WTC11 (cell line): ENCODE results near the gene ORC3. TPM values are rescaled to one million over a fixed set of nuclear protein-coding genes. Genes with fewer than 3 reads are reported as not detected.

Experiments
- ATAC-seq: fragments of 200-7000 bp; cut with Tn5 transposase; 2 replicates; pipeline ENCODE4 v1.10.0; 2021; ENCODE audit warnings: mild to moderate bottlenecking, moderate library complexity
- CTCF ChIA-PET: fragments of 300-600 bp; sonication (Branson Sonifier 250); formaldehyde crosslinking; loops from one replicate; lab custom pipeline; 2021; ENCODE audit warnings: antibody characterized with exemption; lab: Charles Lee
- POLR2A ChIA-PET: fragments of 350-600 bp; sonication (Branson Sonifier 250); formaldehyde crosslinking; loops from one replicate; lab custom pipeline; 2021; ENCODE audit warnings: antibody characterized with exemption; lab: Charles Lee
- DNase-seq: peaks from one replicate; pipeline ENCODE4 v3.0.0; 2021; ENCODE audit warnings: low spot score
- H3K27ac Mint-ChIP-seq: 2 replicates; pipeline ENCODE4 v1.8.0; 2021; ENCODE audit warnings: mixed read lengths
- H3K27me3 Mint-ChIP-seq: 2 replicates; pipeline ENCODE4 v1.8.0; 2021; ENCODE audit warnings: low read depth, mild to moderate bottlenecking, moderate library complexity, mixed read lengths
- H3K36me3 Mint-ChIP-seq: 2 replicates; pipeline ENCODE4 v1.8.0; 2021; ENCODE audit warnings: mixed read lengths
- H3K4me1 Mint-ChIP-seq: 2 replicates; pipeline ENCODE4 v1.8.0; 2022; ENCODE audit warnings: mixed read lengths
- H3K4me3 Mint-ChIP-seq: 2 replicates; pipeline ENCODE4 v1.8.0; 2021; ENCODE audit warnings: mild to moderate bottlenecking, moderate library complexity, mixed read lengths
- H3K9me3 Mint-ChIP-seq: 2 replicates; pipeline ENCODE4 v1.8.0; 2021; ENCODE audit warnings: mixed read lengths
- CREB1 ChIP-seq: sonication (generic); formaldehyde crosslinking; IDR thresholded peaks from 2 replicates; pipeline ENCODE4 v1.8.0; 2023; ENCODE audit warnings: mild to moderate bottlenecking, missing genetic modification reagents
- E2F4 ChIP-seq: sonication (generic); formaldehyde crosslinking; IDR thresholded peaks from 2 replicates; pipeline ENCODE4 v1.8.1; 2022; ENCODE audit warnings: low read depth, mild to moderate bottlenecking, moderate library complexity, missing genetic modification reagents, borderline replicate concordance
- ESRRA ChIP-seq: sonication (generic); formaldehyde crosslinking; IDR thresholded peaks from 2 replicates; pipeline ENCODE4 v1.8.1; 2022; ENCODE audit warnings: mild to moderate bottlenecking, missing genetic modification reagents, borderline replicate concordance
- ETV6 ChIP-seq: sonication (generic); formaldehyde crosslinking; IDR thresholded peaks from 2 replicates; pipeline ENCODE4 v1.8.1; 2022; ENCODE audit warnings: mild to moderate bottlenecking, missing genetic modification reagents
- FOXJ3 ChIP-seq: sonication (generic); formaldehyde crosslinking; IDR thresholded peaks from 2 replicates; pipeline ENCODE4 v1.9.0; 2021; ENCODE audit warnings: missing genetic modification reagents, mild to moderate bottlenecking, borderline replicate concordance
- GTF2I ChIP-seq: fragments of 250-450 bp; sonication (Bioruptor Pico); conservative IDR thresholded peaks from 2 replicates; pipeline ENCODE4 v1.4.0; 2021; ENCODE audit warnings: mild to moderate bottlenecking
- JAZF1 ChIP-seq: fragments of 250-450 bp; sonication (Bioruptor Pico); IDR thresholded peaks from 2 replicates; pipeline ENCODE4 v1.9.0; 2021; ENCODE audit warnings: moderate library complexity, mild to moderate bottlenecking, inconsistent platforms
- NR3C1 ChIP-seq: sonication (generic); formaldehyde crosslinking; conservative IDR thresholded peaks from 2 replicates; pipeline ENCODE4 v1.8.1; 2023; ENCODE audit warnings: low read depth, mild to moderate bottlenecking, missing genetic modification reagents
- SOX15 ChIP-seq: fragments of 250-450 bp; sonication (Bioruptor Pico); IDR thresholded peaks from 2 replicates; pipeline ENCODE4 v1.9.0; 2021; ENCODE audit warnings: mild to moderate bottlenecking
- TCF7 ChIP-seq: sonication (generic); formaldehyde crosslinking; IDR thresholded peaks from 2 replicates; pipeline ENCODE4 v1.8.0; 2022; ENCODE audit warnings: mild to moderate bottlenecking, low read depth, missing genetic modification reagents, moderate library complexity
- TEAD1 ChIP-seq: sonication (generic); formaldehyde crosslinking; IDR thresholded peaks from 2 replicates; pipeline ENCODE4 v1.8.0; 2022; ENCODE audit warnings: mild to moderate bottlenecking, missing genetic modification reagents
- ZNF121 ChIP-seq: sonication (generic); formaldehyde crosslinking; IDR thresholded peaks from 2 replicates; pipeline ENCODE4 v1.8.0; 2023; ENCODE audit warnings: missing genetic modification reagents
- ZNF396 ChIP-seq: fragments of 250-450 bp; sonication (Bioruptor Pico); IDR thresholded peaks from 2 replicates; pipeline ENCODE4 v1.8.0; 2021; ENCODE audit warnings: mild to moderate bottlenecking, moderate library complexity, borderline replicate concordance
- ZNF423 ChIP-seq: fragments of 250-450 bp; sonication (Bioruptor Pico); IDR thresholded peaks from 2 replicates; pipeline ENCODE4 v2.1.2; 2022; ENCODE audit warnings: mild to moderate bottlenecking, moderate library complexity
- total RNA-seq: library from RNA; stranded (reverse); gene quantifications from 3 replicates; pipeline ENCODE4 v1.2.3, GENCODE V29; 2021
- TF ChIP-seq, protein P1 (sequence below): sonication (generic); formaldehyde crosslinking; IDR thresholded peaks from 2 replicates; pipeline ENCODE4 v1.8.1; 2023; ENCODE audit warnings: mild to moderate bottlenecking, missing genetic modification reagents, borderline replicate concordance
- TF ChIP-seq, protein P2 (sequence below): fragments of 250-450 bp; sonication (Bioruptor Pico); IDR thresholded peaks from 2 replicates; pipeline ENCODE4 v1.9.0; 2021; ENCODE audit warnings: mild to moderate bottlenecking
- TF ChIP-seq, protein P3 (sequence below): sonication (generic); formaldehyde crosslinking; conservative IDR thresholded peaks from 2 replicates; pipeline ENCODE4 v1.8.1; 2023; ENCODE audit warnings: mild to moderate bottlenecking, low read depth, missing genetic modification reagents, moderate library complexity
- TF ChIP-seq, protein P4 (sequence below): sonication (generic); formaldehyde crosslinking; IDR thresholded peaks from 2 replicates; pipeline ENCODE4 v1.8.1; 2023; ENCODE audit warnings: mild to moderate bottlenecking, missing genetic modification reagents, moderate library complexity
- TF ChIP-seq, protein P5 (sequence below): sonication (generic); formaldehyde crosslinking; IDR thresholded peaks from 2 replicates; pipeline ENCODE4 v1.8.1; 2022; ENCODE audit warnings: mild to moderate bottlenecking, moderate library complexity, missing genetic modification reagents
- TF ChIP-seq, protein P6 (sequence below): sonication (generic); formaldehyde crosslinking; IDR thresholded peaks from 2 replicates; pipeline ENCODE4 v1.8.1; 2023; ENCODE audit warnings: mild to moderate bottlenecking, missing genetic modification reagents

The ORC3 gene
- total RNA-seq, 1 experiment from 2014 or later: 50.7 TPM

GRCh38 chr6:87544474-87544735, 45.5 kb upstream of the ORC3 start:
- peaks cover 7% of the 10 kb centered on the region for H3K9me3 Mint-ChIP-seq
- DNase-seq (no peak), ATAC-seq (no peak)
- peaks cover 53% of the 10 kb centered on the region for H3K36me3 Mint-ChIP-seq
- H3K27me3 Mint-ChIP-seq: no peaks in the 10 kb centered on the region
- no peak overlapping the region for H3K27ac Mint-ChIP-seq
- TF ChIP-seq ZNF396 (no peak), TCF7 (CRISPR knock-in tag) (no peak), NR3C1 (CRISPR knock-in tag) (no peak), ZNF423 (CRISPR knock-in tag) (no peak), E2F4 (CRISPR knock-in tag) (no peak), SOX15 (CRISPR knock-in tag) (no peak), JAZF1 (no peak), TEAD1 (CRISPR knock-in tag) (no peak)
- TF ChIP-seq, protein P1, sequence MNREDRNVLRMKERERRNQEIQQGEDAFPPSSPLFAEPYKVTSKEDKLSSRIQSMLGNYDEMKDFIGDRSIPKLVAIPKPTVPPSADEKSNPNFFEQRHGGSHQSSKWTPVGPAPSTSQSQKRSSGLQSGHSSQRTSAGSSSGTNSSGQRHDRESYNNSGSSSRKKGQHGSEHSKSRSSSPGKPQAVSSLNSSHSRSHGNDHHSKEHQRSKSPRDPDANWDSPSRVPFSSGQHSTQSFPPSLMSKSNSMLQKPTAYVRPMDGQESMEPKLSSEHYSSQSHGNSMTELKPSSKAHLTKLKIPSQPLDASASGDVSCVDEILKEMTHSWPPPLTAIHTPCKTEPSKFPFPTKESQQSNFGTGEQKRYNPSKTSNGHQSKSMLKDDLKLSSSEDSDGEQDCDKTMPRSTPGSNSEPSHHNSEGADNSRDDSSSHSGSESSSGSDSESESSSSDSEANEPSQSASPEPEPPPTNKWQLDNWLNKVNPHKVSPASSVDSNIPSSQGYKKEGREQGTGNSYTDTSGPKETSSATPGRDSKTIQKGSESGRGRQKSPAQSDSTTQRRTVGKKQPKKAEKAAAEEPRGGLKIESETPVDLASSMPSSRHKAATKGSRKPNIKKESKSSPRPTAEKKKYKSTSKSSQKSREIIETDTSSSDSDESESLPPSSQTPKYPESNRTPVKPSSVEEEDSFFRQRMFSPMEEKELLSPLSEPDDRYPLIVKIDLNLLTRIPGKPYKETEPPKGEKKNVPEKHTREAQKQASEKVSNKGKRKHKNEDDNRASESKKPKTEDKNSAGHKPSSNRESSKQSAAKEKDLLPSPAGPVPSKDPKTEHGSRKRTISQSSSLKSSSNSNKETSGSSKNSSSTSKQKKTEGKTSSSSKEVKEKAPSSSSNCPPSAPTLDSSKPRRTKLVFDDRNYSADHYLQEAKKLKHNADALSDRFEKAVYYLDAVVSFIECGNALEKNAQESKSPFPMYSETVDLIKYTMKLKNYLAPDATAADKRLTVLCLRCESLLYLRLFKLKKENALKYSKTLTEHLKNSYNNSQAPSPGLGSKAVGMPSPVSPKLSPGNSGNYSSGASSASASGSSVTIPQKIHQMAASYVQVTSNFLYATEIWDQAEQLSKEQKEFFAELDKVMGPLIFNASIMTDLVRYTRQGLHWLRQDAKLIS (CRISPR knock-in tag): no peak
- TF ChIP-seq, protein P2, sequence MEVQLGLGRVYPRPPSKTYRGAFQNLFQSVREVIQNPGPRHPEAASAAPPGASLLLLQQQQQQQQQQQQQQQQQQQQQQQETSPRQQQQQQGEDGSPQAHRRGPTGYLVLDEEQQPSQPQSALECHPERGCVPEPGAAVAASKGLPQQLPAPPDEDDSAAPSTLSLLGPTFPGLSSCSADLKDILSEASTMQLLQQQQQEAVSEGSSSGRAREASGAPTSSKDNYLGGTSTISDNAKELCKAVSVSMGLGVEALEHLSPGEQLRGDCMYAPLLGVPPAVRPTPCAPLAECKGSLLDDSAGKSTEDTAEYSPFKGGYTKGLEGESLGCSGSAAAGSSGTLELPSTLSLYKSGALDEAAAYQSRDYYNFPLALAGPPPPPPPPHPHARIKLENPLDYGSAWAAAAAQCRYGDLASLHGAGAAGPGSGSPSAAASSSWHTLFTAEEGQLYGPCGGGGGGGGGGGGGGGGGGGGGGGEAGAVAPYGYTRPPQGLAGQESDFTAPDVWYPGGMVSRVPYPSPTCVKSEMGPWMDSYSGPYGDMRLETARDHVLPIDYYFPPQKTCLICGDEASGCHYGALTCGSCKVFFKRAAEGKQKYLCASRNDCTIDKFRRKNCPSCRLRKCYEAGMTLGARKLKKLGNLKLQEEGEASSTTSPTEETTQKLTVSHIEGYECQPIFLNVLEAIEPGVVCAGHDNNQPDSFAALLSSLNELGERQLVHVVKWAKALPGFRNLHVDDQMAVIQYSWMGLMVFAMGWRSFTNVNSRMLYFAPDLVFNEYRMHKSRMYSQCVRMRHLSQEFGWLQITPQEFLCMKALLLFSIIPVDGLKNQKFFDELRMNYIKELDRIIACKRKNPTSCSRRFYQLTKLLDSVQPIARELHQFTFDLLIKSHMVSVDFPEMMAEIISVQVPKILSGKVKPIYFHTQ (CRISPR knock-in tag): no peak
- POLR2A ChIA-PET: interaction anchor here (0.6 kb wide), 1 partner anchor 54 kb away, joined by 6 read pairs; no protein-coding TSS in a partner anchor
- no peak overlapping the region for H3K4me3 Mint-ChIP-seq
- H3K4me1 Mint-ChIP-seq: no peaks in the 10 kb centered on the region
- CTCF ChIA-PET: no interaction called here

DNA sequence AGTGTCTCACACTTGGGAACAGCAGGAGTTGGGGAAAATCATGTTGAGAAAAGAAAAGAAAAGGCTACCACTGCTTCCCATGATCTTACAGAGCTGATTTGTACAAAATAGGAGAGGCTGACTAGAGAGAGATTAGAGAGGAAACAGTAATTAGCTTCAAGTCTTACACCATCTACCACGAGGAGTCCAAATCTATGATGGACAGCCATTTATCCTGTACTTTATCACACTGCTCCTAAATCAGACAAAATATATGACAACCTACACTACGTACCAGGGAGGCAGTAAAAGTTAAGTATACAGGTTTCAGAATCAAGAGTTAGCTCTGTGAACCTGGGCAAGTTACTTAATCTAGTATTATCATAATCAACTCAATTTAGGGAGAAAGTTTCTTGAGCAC, 38.1 kb upstream of the ORC3 start:
- DNase-seq (no peak), ATAC-seq (no peak)
- CTCF ChIA-PET: interaction anchor here (1.0 kb wide), 1 partner anchor 485 kb away, joined by 4 read pairs; no protein-coding TSS in a partner anchor
- H3K27me3 Mint-ChIP-seq: no peaks in the 10 kb centered on the region
- no peaks in the 10 kb centered on the region for H3K4me1 Mint-ChIP-seq
- TF ChIP-seq, protein P3, sequence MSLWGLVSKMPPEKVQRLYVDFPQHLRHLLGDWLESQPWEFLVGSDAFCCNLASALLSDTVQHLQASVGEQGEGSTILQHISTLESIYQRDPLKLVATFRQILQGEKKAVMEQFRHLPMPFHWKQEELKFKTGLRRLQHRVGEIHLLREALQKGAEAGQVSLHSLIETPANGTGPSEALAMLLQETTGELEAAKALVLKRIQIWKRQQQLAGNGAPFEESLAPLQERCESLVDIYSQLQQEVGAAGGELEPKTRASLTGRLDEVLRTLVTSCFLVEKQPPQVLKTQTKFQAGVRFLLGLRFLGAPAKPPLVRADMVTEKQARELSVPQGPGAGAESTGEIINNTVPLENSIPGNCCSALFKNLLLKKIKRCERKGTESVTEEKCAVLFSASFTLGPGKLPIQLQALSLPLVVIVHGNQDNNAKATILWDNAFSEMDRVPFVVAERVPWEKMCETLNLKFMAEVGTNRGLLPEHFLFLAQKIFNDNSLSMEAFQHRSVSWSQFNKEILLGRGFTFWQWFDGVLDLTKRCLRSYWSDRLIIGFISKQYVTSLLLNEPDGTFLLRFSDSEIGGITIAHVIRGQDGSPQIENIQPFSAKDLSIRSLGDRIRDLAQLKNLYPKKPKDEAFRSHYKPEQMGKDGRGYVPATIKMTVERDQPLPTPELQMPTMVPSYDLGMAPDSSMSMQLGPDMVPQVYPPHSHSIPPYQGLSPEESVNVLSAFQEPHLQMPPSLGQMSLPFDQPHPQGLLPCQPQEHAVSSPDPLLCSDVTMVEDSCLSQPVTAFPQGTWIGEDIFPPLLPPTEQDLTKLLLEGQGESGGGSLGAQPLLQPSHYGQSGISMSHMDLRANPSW (CRISPR knock-in tag): no peak
- TF ChIP-seq ETV6 (no peak), FOXJ3 (no peak), CREB1 (CRISPR knock-in tag) (no peak), ESRRA (CRISPR knock-in tag) (no peak), ZNF121 (CRISPR knock-in tag) (no peak), GTF2I (CRISPR knock-in tag) (no peak)
- TF ChIP-seq, protein P4, sequence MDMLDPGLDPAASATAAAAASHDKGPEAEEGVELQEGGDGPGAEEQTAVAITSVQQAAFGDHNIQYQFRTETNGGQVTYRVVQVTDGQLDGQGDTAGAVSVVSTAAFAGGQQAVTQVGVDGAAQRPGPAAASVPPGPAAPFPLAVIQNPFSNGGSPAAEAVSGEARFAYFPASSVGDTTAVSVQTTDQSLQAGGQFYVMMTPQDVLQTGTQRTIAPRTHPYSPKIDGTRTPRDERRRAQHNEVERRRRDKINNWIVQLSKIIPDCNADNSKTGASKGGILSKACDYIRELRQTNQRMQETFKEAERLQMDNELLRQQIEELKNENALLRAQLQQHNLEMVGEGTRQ (CRISPR knock-in tag): no peak
- TF ChIP-seq, protein P5, sequence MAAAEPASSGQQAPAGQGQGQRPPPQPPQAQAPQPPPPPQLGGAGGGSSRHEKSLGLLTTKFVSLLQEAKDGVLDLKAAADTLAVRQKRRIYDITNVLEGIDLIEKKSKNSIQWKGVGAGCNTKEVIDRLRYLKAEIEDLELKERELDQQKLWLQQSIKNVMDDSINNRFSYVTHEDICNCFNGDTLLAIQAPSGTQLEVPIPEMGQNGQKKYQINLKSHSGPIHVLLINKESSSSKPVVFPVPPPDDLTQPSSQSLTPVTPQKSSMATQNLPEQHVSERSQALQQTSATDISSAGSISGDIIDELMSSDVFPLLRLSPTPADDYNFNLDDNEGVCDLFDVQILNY: no peak
- TF ChIP-seq, protein P6, sequence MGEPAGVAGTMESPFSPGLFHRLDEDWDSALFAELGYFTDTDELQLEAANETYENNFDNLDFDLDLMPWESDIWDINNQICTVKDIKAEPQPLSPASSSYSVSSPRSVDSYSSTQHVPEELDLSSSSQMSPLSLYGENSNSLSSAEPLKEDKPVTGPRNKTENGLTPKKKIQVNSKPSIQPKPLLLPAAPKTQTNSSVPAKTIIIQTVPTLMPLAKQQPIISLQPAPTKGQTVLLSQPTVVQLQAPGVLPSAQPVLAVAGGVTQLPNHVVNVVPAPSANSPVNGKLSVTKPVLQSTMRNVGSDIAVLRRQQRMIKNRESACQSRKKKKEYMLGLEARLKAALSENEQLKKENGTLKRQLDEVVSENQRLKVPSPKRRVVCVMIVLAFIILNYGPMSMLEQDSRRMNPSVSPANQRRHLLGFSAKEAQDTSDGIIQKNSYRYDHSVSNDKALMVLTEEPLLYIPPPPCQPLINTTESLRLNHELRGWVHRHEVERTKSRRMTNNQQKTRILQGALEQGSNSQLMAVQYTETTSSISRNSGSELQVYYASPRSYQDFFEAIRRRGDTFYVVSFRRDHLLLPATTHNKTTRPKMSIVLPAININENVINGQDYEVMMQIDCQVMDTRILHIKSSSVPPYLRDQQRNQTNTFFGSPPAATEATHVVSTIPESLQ (CRISPR knock-in tag): no peak
- H3K9me3 Mint-ChIP-seq: no peaks in the 10 kb centered on the region
- no peak overlapping the region for H3K27ac Mint-ChIP-seq
- no peak overlapping the region for H3K4me3 Mint-ChIP-seq
- POLR2A ChIA-PET: no interaction called here
- H3K36me3 Mint-ChIP-seq: peaks cover 48% of the 10 kb centered on the region
